GM10248 (cell line): ENCODE measurements around the gene PLVAP.

Source experiments
- CTCF ChIA-PET: fragments of 300-600 bp; sonication (Branson Sonifier 250); formaldehyde crosslinking; extraction: SDS; loops from one replicate; lab custom pipeline; 2021; ENCODE audit warnings: antibody characterized with exemption; lab: Yijun Ruan, JAX
- POLR2A ChIA-PET: fragments of 350-650 bp; sonication (Branson Sonifier 250); formaldehyde crosslinking; extraction: SDS; loops from one replicate; lab custom pipeline; 2020; ENCODE audit warnings: antibody characterized with exemption; lab: Yijun Ruan, JAX
- DNase-seq: peaks from one replicate; pipeline ENCODE4 v3.0.0; 2012; ENCODE audit errors: extremely low spot score
- TF ChIP-seq, protein P1 (sequence below): IDR thresholded peaks from 2 replicates; pipeline ENCODE4 v1.5.1; 2012; ENCODE audit warnings: mild to moderate bottlenecking, low read depth; ENCODE audit errors: extremely low read depth, missing control alignments, control extremely low read depth

PLVAP gene

DNA sequence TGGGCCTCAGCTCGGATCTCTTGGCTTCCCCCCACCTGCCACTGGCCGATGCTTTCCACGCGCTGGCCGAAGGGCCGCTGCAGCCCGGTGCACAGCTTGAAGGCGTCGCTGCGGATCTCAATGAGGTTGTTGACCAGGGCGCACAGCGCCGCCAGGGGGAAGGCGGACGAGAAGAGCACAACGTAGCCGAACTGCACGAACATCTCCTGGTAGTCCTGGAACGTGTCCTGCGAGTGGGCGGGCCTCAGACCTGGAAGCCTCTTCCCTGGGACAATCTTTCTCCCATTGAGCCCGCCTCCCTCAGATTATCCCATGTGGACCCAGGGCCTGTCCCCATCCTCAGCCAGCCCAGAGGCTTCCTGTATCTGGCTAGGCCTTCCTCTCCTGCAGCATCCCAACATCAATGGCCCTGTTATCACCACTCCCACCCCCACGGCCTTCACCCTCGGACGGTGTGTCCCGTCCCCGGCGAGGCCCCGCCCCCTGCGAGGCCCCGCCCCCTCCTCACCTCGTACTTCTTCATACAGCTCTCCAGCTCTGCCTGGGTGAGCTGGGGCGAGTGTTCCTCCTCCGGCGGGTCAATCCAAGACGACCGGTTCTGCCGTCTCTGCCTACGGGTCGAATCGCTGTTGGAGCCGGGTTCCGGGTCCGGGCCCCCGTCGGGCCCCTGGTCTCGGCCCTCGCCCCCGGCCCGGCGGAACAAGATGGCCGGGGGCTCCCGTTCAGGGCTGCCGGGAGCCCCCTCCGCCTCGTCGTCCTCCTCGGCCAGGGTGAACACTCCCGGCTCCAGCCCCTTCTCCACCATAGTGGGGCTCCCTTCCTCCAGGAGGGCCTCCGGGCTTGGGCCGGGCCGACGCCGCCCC, 49.3 kb downstream of the PLVAP start:
- DNase-seq, result peak; percentile 81
- ChIA-PET CTCF (interaction anchor here (1.1 kb wide), 1 partner anchor 58 kb away, joined by 3 read pairs; no protein-coding TSS in a partner anchor), POLR2A (interaction anchor here (0.6 kb wide), 3 partner anchors 613 to 1864 kb away, joined by 4 to 6 read pairs (median 5); no protein-coding TSS in a partner anchor)
- TF ChIP-seq, protein P1, sequence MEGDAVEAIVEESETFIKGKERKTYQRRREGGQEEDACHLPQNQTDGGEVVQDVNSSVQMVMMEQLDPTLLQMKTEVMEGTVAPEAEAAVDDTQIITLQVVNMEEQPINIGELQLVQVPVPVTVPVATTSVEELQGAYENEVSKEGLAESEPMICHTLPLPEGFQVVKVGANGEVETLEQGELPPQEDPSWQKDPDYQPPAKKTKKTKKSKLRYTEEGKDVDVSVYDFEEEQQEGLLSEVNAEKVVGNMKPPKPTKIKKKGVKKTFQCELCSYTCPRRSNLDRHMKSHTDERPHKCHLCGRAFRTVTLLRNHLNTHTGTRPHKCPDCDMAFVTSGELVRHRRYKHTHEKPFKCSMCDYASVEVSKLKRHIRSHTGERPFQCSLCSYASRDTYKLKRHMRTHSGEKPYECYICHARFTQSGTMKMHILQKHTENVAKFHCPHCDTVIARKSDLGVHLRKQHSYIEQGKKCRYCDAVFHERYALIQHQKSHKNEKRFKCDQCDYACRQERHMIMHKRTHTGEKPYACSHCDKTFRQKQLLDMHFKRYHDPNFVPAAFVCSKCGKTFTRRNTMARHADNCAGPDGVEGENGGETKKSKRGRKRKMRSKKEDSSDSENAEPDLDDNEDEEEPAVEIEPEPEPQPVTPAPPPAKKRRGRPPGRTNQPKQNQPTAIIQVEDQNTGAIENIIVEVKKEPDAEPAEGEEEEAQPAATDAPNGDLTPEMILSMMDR, result no peak

DNA sequence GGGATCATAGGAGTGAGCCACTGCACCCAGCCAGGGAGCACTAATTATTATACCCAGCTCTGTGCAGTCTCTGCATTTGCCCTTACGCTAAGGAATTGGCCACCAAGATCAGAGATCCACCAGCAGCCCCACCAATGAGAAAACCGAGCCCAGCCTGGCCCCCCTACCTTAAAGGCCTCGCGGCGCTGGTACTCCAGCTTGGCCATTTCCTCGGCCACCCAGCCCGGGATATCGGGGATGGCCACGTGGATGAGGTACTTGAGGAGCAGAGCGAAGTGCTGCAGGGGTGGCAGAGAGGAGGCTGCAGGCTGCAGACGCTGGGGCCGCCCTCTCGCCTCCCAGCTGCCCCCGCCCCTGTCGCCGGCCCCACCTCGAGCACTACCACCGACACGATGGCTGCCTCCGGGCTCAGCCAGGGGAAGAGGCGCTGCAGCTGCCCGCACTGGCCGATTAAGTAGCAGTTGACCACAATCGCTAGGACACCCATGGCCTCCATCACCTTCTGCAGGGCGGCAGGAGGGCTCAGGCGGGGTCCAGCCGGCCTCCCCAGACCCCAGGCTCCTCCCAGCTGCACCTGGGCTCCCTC, 50.0 kb downstream of the PLVAP start:
- TF ChIP-seq, protein P1, result no peak
- no peak for DNase-seq
- ChIA-PET POLR2A (interaction anchor here (0.9 kb wide), 1 partner anchor 18 kb away, joined by 3 read pairs; no protein-coding TSS in a partner anchor), CTCF (interaction anchor here (1.6 kb wide), 1 partner anchor 62 kb away, joined by 5 read pairs; no protein-coding TSS in a partner anchor)

DNA sequence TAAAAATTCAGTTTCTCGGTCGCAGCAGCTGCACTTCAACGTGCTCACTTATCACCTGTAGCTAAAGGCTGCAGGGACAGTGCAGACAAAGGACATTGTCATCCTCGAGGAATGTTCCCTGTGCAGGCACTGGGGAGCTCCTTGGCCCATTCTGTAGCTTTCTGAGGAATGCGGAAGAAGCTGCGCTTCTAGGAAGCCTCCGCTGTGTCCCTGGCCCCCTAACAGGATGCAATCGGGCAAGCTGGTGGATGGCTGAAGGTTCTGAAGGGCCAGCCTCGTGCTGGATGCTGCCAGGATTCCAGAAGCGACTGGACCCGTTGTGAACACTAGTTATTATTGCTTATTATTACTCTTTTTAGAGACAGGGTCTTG, 50.6 kb downstream of the PLVAP start:
- ChIA-PET CTCF (interaction anchor here (1.6 kb wide), 1 partner anchor 63 kb away, joined by 5 read pairs; no protein-coding TSS in a partner anchor), POLR2A (interaction anchor here (0.9 kb wide), 1 partner anchor 18 kb away, joined by 3 read pairs; no protein-coding TSS in a partner anchor)
- DNase-seq, result no peak
- TF ChIP-seq, protein P1, result no peak

DNA sequence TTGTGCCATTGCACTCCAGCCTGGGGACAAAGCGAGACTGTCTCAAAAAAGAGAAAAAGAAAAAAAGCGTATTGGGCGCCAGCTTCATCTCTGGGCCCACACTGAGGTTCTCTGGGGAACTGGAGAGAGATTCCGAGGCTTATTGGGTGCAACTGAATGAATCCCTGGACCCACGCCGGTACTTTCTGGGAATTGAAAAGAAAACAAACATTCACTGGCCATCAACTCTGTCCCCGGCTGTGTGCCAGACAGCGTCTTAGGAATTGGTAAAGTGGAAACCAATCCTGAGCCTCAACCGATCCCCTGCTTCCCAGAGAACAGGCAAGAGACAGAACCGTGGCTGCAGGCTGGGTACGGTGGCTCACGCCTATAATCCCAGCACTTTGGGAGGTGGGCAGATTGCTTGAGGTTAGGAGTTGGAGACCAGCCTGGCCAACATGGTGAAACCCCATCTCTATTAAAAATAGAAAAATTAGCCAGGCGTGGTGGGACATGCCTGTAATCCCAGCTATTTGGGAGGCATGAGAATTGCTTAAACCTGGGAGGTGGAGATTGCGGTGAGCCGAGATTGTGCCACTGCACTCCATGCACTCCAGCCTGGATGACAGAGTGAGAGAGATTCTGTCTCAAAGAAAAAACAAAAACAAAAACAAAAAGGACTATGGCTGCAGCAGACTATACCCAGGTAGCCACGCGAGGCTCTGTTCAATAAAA, 51.1 kb downstream of the PLVAP start:
- POLR2A ChIA-PET, result interaction anchor here (0.6 to 0.9 kb wide), 2 partner anchors 17 to 63 kb away, joined by 3 read pairs; no protein-coding TSS in a partner anchor
- CTCF ChIA-PET, result interaction anchor here (1.6 kb wide), 1 partner anchor 63 kb away, joined by 5 read pairs; no protein-coding TSS in a partner anchor

DNA sequence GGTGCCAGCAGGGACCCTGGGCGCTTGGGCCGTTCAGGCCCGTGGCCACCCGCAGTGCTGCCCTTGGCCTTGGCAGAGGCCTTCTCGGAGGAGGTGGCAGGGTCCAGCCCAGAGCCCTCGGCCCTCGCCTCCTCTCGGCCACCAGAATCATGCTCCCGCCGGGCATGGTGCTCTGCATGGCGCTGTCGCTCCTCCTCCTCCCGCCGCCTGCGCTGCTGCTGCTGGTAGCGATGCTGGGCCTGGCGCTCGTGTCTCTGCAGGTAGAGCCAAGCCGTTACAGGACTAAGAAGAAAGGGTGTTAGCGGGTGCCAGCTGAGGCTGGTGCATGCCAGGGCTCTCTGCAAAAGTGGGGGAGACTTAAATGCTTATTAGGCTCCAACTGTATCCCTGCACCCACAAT, 52.0 kb downstream of the PLVAP start:
- CTCF ChIA-PET, result interaction anchor here (2.1 kb wide), 1 partner anchor 61 kb away, joined by 5 read pairs; no protein-coding TSS in a partner anchor
- POLR2A ChIA-PET, result interaction anchor here (0.6 kb wide), 1 partner anchor 64 kb away, joined by 3 read pairs; no protein-coding TSS in a partner anchor
- TF ChIP-seq, protein P1, result no peak
- no peak for DNase-seq

More for the DNA sequence above, 51.1 kb downstream of the PLVAP start:
- DNase-seq, result no peak
- TF ChIP-seq, protein P1, result no peak
